ENCODE results near the gene ADAM12.

Gene ADAM12

GRCh38 chr10:126117196-126117595 is 271.1 kb downstream of the ADAM12 start:
- H3K9ac ChIP-seq (ENCODE audit: insufficient read length, low read depth), result no peak overlapping the region
- H3K27me3 ChIP-seq (ENCODE audit: insufficient read depth, insufficient read length), result no peaks in the 10 kb centered on the region
- H3K4me3 ChIP-seq (ENCODE audit: insufficient read length, low read depth), result no peak overlapping the region
- TF ChIP-seq SUZ12 (IDR thresholded peaks at IDR 0.05; ENCODE audit: extremely low read depth, insufficient read depth, insufficient read length), result no peak
- H3K36me3 ChIP-seq (ENCODE audit: insufficient read depth, insufficient read length, low read length), result no peaks in the 10 kb centered on the region
- no peaks in the 10 kb centered on the region for H3K9me3 ChIP-seq (ENCODE audit: insufficient read depth, low read length)
- DNase-seq (ENCODE audit: low read depth, low spot score), result no peak
- no peaks in the 10 kb centered on the region for H3K4me1 ChIP-seq (ENCODE audit: insufficient read depth, insufficient read length)

GRCh38 chr10:126115886-126116285 is 272.4 kb downstream of the ADAM12 start:
- Histone ChIP-seq H3K9me3 (ENCODE audit: insufficient read depth, low read length) (no peaks in the 10 kb centered on the region), H3K9ac (ENCODE audit: insufficient read length, low read depth) (no peak overlapping the region), H3K36me3 (ENCODE audit: insufficient read depth, insufficient read length, low read length) (no peaks in the 10 kb centered on the region), H3K4me1 (ENCODE audit: insufficient read depth, insufficient read length) (no peaks in the 10 kb centered on the region), H3K4me3 (ENCODE audit: insufficient read length, low read depth) (no peak overlapping the region), H3K27me3 (ENCODE audit: insufficient read depth, insufficient read length) (no peaks in the 10 kb centered on the region)
- TF ChIP-seq ZNF274 (IDR thresholded peaks at IDR 0.05; ENCODE audit: low read depth, low read length), result no peak
- no peak for DNase-seq (ENCODE audit: low read depth, low spot score)

GRCh38 chr10:126114884-126115555 is 273.3 kb downstream of the ADAM12 start:
- no peak overlapping the region for H3K9ac ChIP-seq (ENCODE audit: insufficient read length, low read depth)
- no peaks in the 10 kb centered on the region for H3K36me3 ChIP-seq (ENCODE audit: insufficient read depth, insufficient read length, low read length)
- H3K27me3 ChIP-seq (ENCODE audit: insufficient read depth, insufficient read length), result no peaks in the 10 kb centered on the region
- no peak for TF ChIP-seq SUZ12 (IDR thresholded peaks at IDR 0.05; ENCODE audit: extremely low read depth, insufficient read depth, insufficient read length)
- TF ChIP-seq YY1 (IDR thresholded peaks at IDR 0.05; ENCODE audit: insufficient read depth, insufficient read length), result no peak
- TF ChIP-seq ZNF274 (IDR thresholded peaks at IDR 0.05; ENCODE audit: low read depth, low read length), result no peak
- H3K4me1 ChIP-seq (ENCODE audit: insufficient read depth, insufficient read length), result no peaks in the 10 kb centered on the region
- H3K4me3 ChIP-seq (ENCODE audit: insufficient read length, low read depth), result no peak overlapping the region
- DNase-seq (ENCODE audit: low read depth, low spot score), result no peak
- H3K9me3 ChIP-seq (ENCODE audit: insufficient read depth, low read length), result no peaks in the 10 kb centered on the region

GRCh38 chr10:126111516-126111915 is 276.8 kb downstream of the ADAM12 start:
- H3K9ac ChIP-seq (ENCODE audit: insufficient read length, low read depth), result no peak overlapping the region
- H3K4me3 ChIP-seq (ENCODE audit: insufficient read length, low read depth), result no peak overlapping the region
- H3K36me3 ChIP-seq (ENCODE audit: insufficient read depth, insufficient read length, low read length), result no peaks in the 10 kb centered on the region
- H3K27me3 ChIP-seq (ENCODE audit: insufficient read depth, insufficient read length), result no peaks in the 10 kb centered on the region
- H3K9me3 ChIP-seq (ENCODE audit: insufficient read depth, low read length), result no peaks in the 10 kb centered on the region
- TF ChIP-seq SUZ12 (IDR thresholded peaks at IDR 0.05; ENCODE audit: extremely low read depth, insufficient read depth, insufficient read length) (no peak), ZNF274 (IDR thresholded peaks at IDR 0.05; ENCODE audit: low read depth, low read length) (no peak), YY1 (IDR thresholded peaks at IDR 0.05; ENCODE audit: insufficient read depth, insufficient read length) (no peak)
- no peak for DNase-seq (ENCODE audit: low read depth, low spot score)
- no peaks in the 10 kb centered on the region for H3K4me1 ChIP-seq (ENCODE audit: insufficient read depth, insufficient read length)

GRCh38 chr10:126110489-126111180 is 277.6 kb downstream of the ADAM12 start:
- Histone ChIP-seq H3K9ac (ENCODE audit: insufficient read length, low read depth) (no peak overlapping the region), H3K4me1 (ENCODE audit: insufficient read depth, insufficient read length) (no peaks in the 10 kb centered on the region), H3K27me3 (ENCODE audit: insufficient read depth, insufficient read length) (no peaks in the 10 kb centered on the region), H3K36me3 (ENCODE audit: insufficient read depth, insufficient read length, low read length) (no peaks in the 10 kb centered on the region), H3K4me3 (ENCODE audit: insufficient read length, low read depth) (no peak overlapping the region), H3K9me3 (ENCODE audit: insufficient read depth, low read length) (no peaks in the 10 kb centered on the region)
- TF ChIP-seq ZNF274 (IDR thresholded peaks at IDR 0.05; ENCODE audit: low read depth, low read length) (no peak), YY1 (IDR thresholded peaks at IDR 0.05; ENCODE audit: insufficient read depth, insufficient read length) (no peak), SUZ12 (IDR thresholded peaks at IDR 0.05; ENCODE audit: extremely low read depth, insufficient read depth, insufficient read length) (no peak)
- no peak for DNase-seq (ENCODE audit: low read depth, low spot score)

- H3K9ac ChIP-seq (ENCODE audit: insufficient read length, low read depth), result no peak overlapping the region
- no peak for TF ChIP-seq SUZ12 (IDR thresholded peaks at IDR 0.05; ENCODE audit: extremely low read depth, insufficient read depth, insufficient read length)
- no peak for TF ChIP-seq YY1 (IDR thresholded peaks at IDR 0.05; ENCODE audit: insufficient read depth, insufficient read length)
- no peak for TF ChIP-seq ZNF274 (IDR thresholded peaks at IDR 0.05; ENCODE audit: low read depth, low read length)
- H3K4me3 ChIP-seq (ENCODE audit: insufficient read length, low read depth), result no peak overlapping the region
- no peaks in the 10 kb centered on the region for H3K27me3 ChIP-seq (ENCODE audit: insufficient read depth, insufficient read length)
- no peaks in the 10 kb centered on the region for H3K36me3 ChIP-seq (ENCODE audit: insufficient read depth, insufficient read length, low read length)
- DNase-seq (ENCODE audit: low read depth, low spot score), result no peak
- no peaks in the 10 kb centered on the region for H3K4me1 ChIP-seq (ENCODE audit: insufficient read depth, insufficient read length)
- H3K9me3 ChIP-seq (ENCODE audit: insufficient read depth, low read length), result no peaks in the 10 kb centered on the region
Observed at GRCh38 chr10:126109893-126110292, 278.4 kb downstream of the ADAM12 start.

GRCh38 chr10:126108693-126109092 is 279.6 kb downstream of the ADAM12 start:
- H3K36me3 ChIP-seq (ENCODE audit: insufficient read depth, insufficient read length, low read length), result no peaks in the 10 kb centered on the region
- H3K4me1 ChIP-seq (ENCODE audit: insufficient read depth, insufficient read length), result no peaks in the 10 kb centered on the region
- no peaks in the 10 kb centered on the region for H3K9me3 ChIP-seq (ENCODE audit: insufficient read depth, low read length)
- H3K27me3 ChIP-seq (ENCODE audit: insufficient read depth, insufficient read length), result no peaks in the 10 kb centered on the region
- no peak overlapping the region for H3K9ac ChIP-seq (ENCODE audit: insufficient read length, low read depth)
- no peak for DNase-seq (ENCODE audit: low read depth, low spot score)
- no peak overlapping the region for H3K4me3 ChIP-seq (ENCODE audit: insufficient read length, low read depth)
- no peak for TF ChIP-seq SUZ12 (IDR thresholded peaks at IDR 0.05; ENCODE audit: extremely low read depth, insufficient read depth, insufficient read length)
- TF ChIP-seq ZNF274 (IDR thresholded peaks at IDR 0.05; ENCODE audit: low read depth, low read length), result no peak
- no peak for TF ChIP-seq YY1 (IDR thresholded peaks at IDR 0.05; ENCODE audit: insufficient read depth, insufficient read length)

Measured in NT2/D1 (cell line).